SK-N-MC (cell line): ENCODE measurements around the gene YY1AP1.
"Not testable (repeated sequence)": the region's sequence is repeated elsewhere in the genome, so short reads cannot be mapped to it uniquely, and the experiment has no call there.

Experiments
- EZH2 ChIP-seq: fragments of 200-600 bp; sonication (generic); IDR thresholded peaks from one replicate; pipeline ENCODE4 v1.6.1; 2017; ENCODE audit warnings: antibody characterized with exemption
- FOXP2 ChIP-seq: optimal IDR thresholded peaks from 2 replicates; pipeline ENCODE3; 2011; ENCODE audit warnings: mild to moderate bottlenecking, moderate library complexity; ENCODE audit not compliant: insufficient read depth; ENCODE audit errors: extremely low read length, control extremely low read depth
- POLR2AphosphoS5 ChIP-seq: IDR thresholded peaks from 2 replicates; pipeline ENCODE4 v1.6.1; 2012; ENCODE audit warnings: mild to moderate bottlenecking, low read depth, low read length, borderline replicate concordance

- TF ChIP-seq POLR2AphosphoS5, EZH2, FOXP2: not testable (repeated sequence)
These were observed 26.5 kb upstream of the YY1AP1 start for GRCh38 chr1:155715056-155715455.
